ENCODE data around the gene PTPRK. TPM values are rescaled to one million over a fixed set of nuclear protein-coding genes. Genes with fewer than 3 reads are reported as not detected.

Gene PTPRK
- polyA plus RNA-seq, 1 donor (not counting 4 experiments of a cell fraction or from before 2014, with no cell fraction given) = 52.7 TPM

DNA sequence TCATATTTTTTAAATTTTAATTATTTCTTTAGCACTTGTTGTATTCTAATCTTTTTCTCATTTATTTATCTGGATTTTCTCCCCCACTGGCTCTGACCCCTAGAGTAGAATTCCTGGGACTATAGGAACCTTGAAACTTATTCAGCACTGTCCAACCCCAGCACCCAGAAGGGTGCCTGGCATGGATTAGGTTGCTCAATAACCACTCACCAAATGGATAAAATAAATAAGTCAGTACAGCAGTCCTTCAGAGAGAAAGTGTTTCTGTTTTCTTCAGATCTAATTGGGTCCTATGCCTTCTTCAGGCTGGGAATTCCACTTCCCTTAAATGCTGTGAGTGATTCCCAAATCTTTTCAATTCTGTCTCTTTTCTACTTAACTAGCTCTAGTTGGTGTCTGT is 206.2 kb downstream of the PTPRK start:
- no peaks in the 10 kb centered on the region for H3K27me3 ChIP-seq (ENCODE audit: control insufficient read depth, extremely low read depth, insufficient read depth, low read length)
- no peak for FAIRE-seq
- TF ChIP-seq EZH2 (IDR thresholded peaks at IDR 0.05; ENCODE audit: low read length) = no peak
- TF ChIP-seq, protein P1, sequence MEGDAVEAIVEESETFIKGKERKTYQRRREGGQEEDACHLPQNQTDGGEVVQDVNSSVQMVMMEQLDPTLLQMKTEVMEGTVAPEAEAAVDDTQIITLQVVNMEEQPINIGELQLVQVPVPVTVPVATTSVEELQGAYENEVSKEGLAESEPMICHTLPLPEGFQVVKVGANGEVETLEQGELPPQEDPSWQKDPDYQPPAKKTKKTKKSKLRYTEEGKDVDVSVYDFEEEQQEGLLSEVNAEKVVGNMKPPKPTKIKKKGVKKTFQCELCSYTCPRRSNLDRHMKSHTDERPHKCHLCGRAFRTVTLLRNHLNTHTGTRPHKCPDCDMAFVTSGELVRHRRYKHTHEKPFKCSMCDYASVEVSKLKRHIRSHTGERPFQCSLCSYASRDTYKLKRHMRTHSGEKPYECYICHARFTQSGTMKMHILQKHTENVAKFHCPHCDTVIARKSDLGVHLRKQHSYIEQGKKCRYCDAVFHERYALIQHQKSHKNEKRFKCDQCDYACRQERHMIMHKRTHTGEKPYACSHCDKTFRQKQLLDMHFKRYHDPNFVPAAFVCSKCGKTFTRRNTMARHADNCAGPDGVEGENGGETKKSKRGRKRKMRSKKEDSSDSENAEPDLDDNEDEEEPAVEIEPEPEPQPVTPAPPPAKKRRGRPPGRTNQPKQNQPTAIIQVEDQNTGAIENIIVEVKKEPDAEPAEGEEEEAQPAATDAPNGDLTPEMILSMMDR (optimal IDR thresholded peaks at IDR 0.05 in 1 of 3, IDR thresholded peaks at IDR 0.05 in 1 of 3, conservative IDR thresholded peaks at IDR 0.05 in 1 of 3; ENCODE audit: extremely low read depth in 1 of 3, insufficient read depth in 2 of 3, low read length in 3 of 3) = no peak
- peaks cover 0 to 4% of the 10 kb centered on the region in 2 experiments for H3K36me3 ChIP-seq (ENCODE audit: control insufficient read depth in 2 of 2, extremely low read depth in 1 of 2, insufficient read depth in 2 of 2, low read length in 2 of 2)
- no peak overlapping the region for H3K9ac ChIP-seq (ENCODE audit: control insufficient read depth, extremely low read depth, insufficient read depth, low read length)
- H3K79me2 ChIP-seq (ENCODE audit: control insufficient read depth, insufficient read depth, low read length) = peaks cover 72% of the 10 kb centered on the region
- no peaks in the 10 kb centered on the region for H3K4me1 ChIP-seq (ENCODE audit: control insufficient read depth, extremely low read depth, insufficient read depth, low read length)
- H3K9me3 ChIP-seq (ENCODE audit: control insufficient read depth, low read depth, low read length) = no peaks in the 10 kb centered on the region
- dilution Hi-C loops (cut with MboI; ENCODE audit: extremely low pct_ligation_motif_present, low sequenced_read_pairs) = no loop called here
- H4K20me1 ChIP-seq (ENCODE audit: control insufficient read depth, extremely low read depth, insufficient read depth, low read length) = no peaks in the 10 kb centered on the region
- H3K27ac ChIP-seq (ENCODE audit: control insufficient read depth, insufficient read depth, low read length) = no peak overlapping the region
- no peaks in the 10 kb centered on the region for H3K9me1 ChIP-seq (ENCODE audit: control insufficient read depth, extremely low read depth, insufficient read depth, low read length)
- no peak overlapping the region for H2AFZ ChIP-seq (ENCODE audit: control insufficient read depth, low read length)
- no peak for DNase-seq (ENCODE audit: low read depth, low spot score)
- H3K4me3 ChIP-seq (ENCODE audit: control insufficient read depth in 2 of 3, extremely low read depth in 1 of 3, insufficient read depth in 2 of 3, low read depth in 1 of 3, low read length in 3 of 3) = no peak overlapping the region
- H3K4me2 ChIP-seq (ENCODE audit: control insufficient read depth, extremely low read depth, insufficient read depth, low read depth, low read length) = no peak overlapping the region

DNA sequence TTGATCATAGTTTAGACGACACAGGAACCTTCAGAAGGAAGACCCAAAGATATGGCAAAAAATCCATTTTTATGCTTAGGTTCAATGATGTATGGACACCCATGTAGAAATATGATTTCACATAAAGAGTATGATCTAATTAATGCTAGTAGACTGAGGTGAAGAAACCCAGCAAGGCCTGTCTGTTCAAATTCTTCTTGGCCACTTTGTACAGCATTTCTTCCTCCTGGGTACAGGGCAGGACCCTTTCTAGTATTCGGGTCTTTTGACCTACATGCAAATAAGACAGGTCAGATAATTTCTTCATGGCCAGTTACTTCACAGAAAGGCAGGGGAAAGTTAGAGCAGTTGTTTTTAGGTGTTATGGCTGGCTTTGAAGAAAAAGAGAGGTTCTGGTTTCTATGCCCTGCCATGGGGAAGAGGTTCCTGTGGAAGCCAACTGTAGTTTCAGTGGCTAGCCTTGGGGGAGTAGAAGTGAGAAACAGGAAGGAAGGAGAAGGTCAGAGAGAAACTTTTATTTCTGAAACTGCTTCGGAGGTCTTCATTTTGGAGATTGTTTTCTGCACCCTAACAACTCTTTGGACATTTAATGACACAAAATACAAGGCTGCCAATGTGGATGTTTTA is 208.3 kb downstream of the PTPRK start:
- Histone ChIP-seq H3K79me2 (ENCODE audit: control insufficient read depth, insufficient read depth, low read length) (peaks cover 69% of the 10 kb centered on the region), H3K4me3 (ENCODE audit: control insufficient read depth in 2 of 3, extremely low read depth in 1 of 3, insufficient read depth in 2 of 3, low read depth in 1 of 3, low read length in 3 of 3) (no peak overlapping the region), H2AFZ (ENCODE audit: control insufficient read depth, low read length) (no peak overlapping the region), H3K9ac (ENCODE audit: control insufficient read depth, extremely low read depth, insufficient read depth, low read length) (no peak overlapping the region), H3K9me1 (ENCODE audit: control insufficient read depth, extremely low read depth, insufficient read depth, low read length) (no peaks in the 10 kb centered on the region), H3K9me3 (ENCODE audit: control insufficient read depth, low read depth, low read length) (no peaks in the 10 kb centered on the region), H3K27ac (ENCODE audit: control insufficient read depth, insufficient read depth, low read length) (no peak overlapping the region), H3K36me3 (ENCODE audit: control insufficient read depth in 2 of 2, extremely low read depth in 1 of 2, insufficient read depth in 2 of 2, low read length in 2 of 2) (peaks cover 0 to 4% of the 10 kb centered on the region in 2 experiments), H3K4me1 (ENCODE audit: control insufficient read depth, extremely low read depth, insufficient read depth, low read length) (no peaks in the 10 kb centered on the region), H4K20me1 (ENCODE audit: control insufficient read depth, extremely low read depth, insufficient read depth, low read length) (no peaks in the 10 kb centered on the region), H3K4me2 (ENCODE audit: control insufficient read depth, extremely low read depth, insufficient read depth, low read depth, low read length) (no peak overlapping the region), H3K27me3 (ENCODE audit: control insufficient read depth, extremely low read depth, insufficient read depth, low read length) (no peaks in the 10 kb centered on the region)
- dilution Hi-C loops (cut with MboI; ENCODE audit: extremely low pct_ligation_motif_present, low sequenced_read_pairs) = no loop called here
- no peak for TF ChIP-seq EZH2 (IDR thresholded peaks at IDR 0.05; ENCODE audit: low read length)
- TF ChIP-seq, protein P1 (optimal IDR thresholded peaks at IDR 0.05 in 1 of 3, IDR thresholded peaks at IDR 0.05 in 1 of 3, conservative IDR thresholded peaks at IDR 0.05 in 1 of 3; ENCODE audit: extremely low read depth in 1 of 3, insufficient read depth in 2 of 3, low read length in 3 of 3) = no peak
- DNase-seq (ENCODE audit: low read depth, low spot score) (no peak), FAIRE-seq (no peak)

Measured in keratinocyte (primary cell).